ENCODE measurements around the gene SPSB1.

SPSB1 gene

DNA sequence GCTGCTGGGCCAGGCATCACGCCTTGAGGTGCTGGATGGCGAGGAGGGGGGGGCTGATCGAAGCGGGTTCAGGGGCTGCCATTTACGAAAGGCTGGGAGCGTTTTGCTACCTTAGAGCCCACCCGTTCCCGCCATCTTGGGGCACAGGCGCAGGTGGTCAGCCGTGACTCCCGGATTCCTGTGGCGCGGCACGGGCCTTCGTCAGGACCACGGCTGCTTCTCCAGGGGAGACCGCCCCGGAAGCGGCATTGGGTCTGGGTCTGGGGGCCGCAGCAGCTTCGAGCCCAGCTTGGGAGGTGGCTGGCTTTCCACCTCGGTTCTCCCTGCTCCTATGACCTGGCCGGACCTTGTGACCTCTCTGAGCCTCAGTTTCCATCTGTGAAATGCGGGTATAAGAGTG is 23.8 kb downstream of the SPSB1 start:
- Histone ChIP-seq H3K27ac (no peak overlapping the region; a peak in 2 of 22 replicates), H3K27me3 (no peaks in the 10 kb centered on the region), H3K36me3 (peaks cover 0 to 4% (median 0%) of the 10 kb centered on the region in 11 experiments; a peak in 1 of 22 replicates), H3K4me3 (no peak overlapping the region), H3K9me3 (replicated peaks in 1 of 11) (no peaks in the 10 kb centered on the region), H3K4me2 (peak overlapping the region in 1 of 11 experiments; percentile 8; a peak in 1 of 22 replicates), H4K20me1 (peaks cover 11 to 100% (median 98%) of the 10 kb centered on the region in 11 experiments; a peak in 20 of 22 replicates), H3K9ac (no peak overlapping the region), H3K4me1 (peaks cover 49 to 71% (median 66%) of the 10 kb centered on the region in 10 experiments)
- TF ChIP-seq Cebpa-rat (IDR thresholded peaks at IDR 0.05): no peak

DNA sequence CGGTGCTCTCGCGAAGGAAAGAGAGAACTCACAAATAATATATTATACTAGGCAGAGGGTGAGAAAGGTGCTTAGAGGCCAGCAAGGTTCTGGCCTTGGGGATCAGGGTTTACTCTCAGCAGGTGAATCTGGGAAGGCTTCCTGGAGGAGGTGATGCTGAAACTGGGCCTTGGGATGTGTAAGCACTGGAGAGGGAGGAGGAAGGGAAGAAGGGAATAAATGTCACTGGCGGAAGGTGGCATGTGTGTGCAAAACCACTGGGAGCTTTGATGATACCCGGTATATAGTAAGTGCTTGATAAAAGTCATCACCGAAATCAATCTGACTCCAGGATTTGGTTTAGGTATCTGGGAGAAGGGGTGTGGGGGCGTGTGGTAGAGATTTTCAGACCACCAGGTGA is 24.4 kb downstream of the SPSB1 start:
- H3K4me2 ChIP-seq: peak overlapping the region in 5 of 11 experiments; percentile 32 to 53 (median 43); a peak in 7 of 22 replicates
- H3K4me1 ChIP-seq: peaks cover 53 to 73% (median 66%) of the 10 kb centered on the region in 10 experiments
- no peak overlapping the region for H3K9ac ChIP-seq
- H3K36me3 ChIP-seq: peaks cover 0 to 10% (median 0%) of the 10 kb centered on the region in 11 experiments; a peak in 1 of 22 replicates
- no peak overlapping the region for H3K27ac ChIP-seq
- H3K9me3 ChIP-seq (replicated peaks in 1 of 11): no peaks in the 10 kb centered on the region
- H3K27me3 ChIP-seq: no peaks in the 10 kb centered on the region
- no peak for TF ChIP-seq Cebpa-rat (IDR thresholded peaks at IDR 0.05)
- no peak overlapping the region for H3K4me3 ChIP-seq
- peaks cover 11 to 100% (median 98%) of the 10 kb centered on the region in 11 experiments; a peak in 20 of 22 replicates for H4K20me1 ChIP-seq

DNA sequence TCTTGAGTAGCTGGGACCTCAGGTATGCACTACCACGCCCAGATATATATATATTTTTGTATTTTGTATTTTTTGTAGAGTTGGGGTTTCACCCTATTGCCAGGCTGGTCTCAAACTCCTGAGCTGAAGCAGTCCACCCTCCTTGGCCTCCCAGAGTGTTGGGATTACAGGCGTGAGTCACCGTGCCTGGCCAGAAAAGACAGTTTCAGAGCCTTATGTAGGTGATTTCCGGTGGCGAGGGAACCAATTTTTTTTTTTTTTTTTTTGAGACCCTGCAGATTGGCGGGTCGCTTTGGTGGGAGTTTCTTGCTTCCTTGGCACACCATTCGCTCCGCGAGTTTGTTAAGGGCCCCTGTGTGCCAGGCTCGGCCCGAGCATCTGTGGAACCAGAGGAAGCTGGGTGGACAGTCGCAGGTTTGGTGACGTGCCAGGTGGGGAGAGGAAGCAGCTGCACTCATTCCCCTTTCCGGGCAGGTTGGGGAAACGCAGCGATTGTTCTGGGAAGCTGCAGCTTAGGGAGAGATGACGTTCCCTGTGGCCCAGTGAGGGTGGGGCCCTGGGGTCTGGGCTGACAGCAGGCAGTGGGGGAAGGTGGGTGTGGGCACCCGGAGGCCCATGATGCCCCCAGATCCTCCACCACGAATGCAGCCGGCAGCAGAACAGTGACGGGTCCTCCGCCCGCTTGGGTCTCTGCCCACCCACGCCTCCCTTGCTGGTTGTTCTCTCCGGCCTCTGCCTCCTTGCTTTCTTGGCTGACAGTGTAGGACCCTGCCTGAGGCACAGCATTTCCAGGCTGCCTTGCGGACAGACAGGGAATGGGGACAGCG is 25.1 kb downstream of the SPSB1 start:
- Histone ChIP-seq H3K4me1 (peaks cover 53 to 73% (median 66%) of the 10 kb centered on the region in 10 experiments), H4K20me1 (peaks cover 11 to 100% (median 94%) of the 10 kb centered on the region in 11 experiments; a peak in 20 of 22 replicates), H3K9me3 (replicated peaks in 1 of 11) (no peaks in the 10 kb centered on the region), H3K4me2 (peak overlapping the region; percentile 32 to 54 (median 43)), H3K27ac (peak overlapping the region in 2 of 11 experiments; percentile 17 to 28; a peak in 1 of 22 replicates), H3K9ac (peak overlapping the region in 2 of 11 experiments; percentile 29 to 38; a peak in 2 of 22 replicates), H3K27me3 (no peaks in the 10 kb centered on the region), H3K4me3 (no peak overlapping the region), H3K36me3 (peaks cover 0 to 10% (median 0%) of the 10 kb centered on the region in 11 experiments; a peak in 1 of 22 replicates)
- no peak for TF ChIP-seq Cebpa-rat (IDR thresholded peaks at IDR 0.05)

DNA sequence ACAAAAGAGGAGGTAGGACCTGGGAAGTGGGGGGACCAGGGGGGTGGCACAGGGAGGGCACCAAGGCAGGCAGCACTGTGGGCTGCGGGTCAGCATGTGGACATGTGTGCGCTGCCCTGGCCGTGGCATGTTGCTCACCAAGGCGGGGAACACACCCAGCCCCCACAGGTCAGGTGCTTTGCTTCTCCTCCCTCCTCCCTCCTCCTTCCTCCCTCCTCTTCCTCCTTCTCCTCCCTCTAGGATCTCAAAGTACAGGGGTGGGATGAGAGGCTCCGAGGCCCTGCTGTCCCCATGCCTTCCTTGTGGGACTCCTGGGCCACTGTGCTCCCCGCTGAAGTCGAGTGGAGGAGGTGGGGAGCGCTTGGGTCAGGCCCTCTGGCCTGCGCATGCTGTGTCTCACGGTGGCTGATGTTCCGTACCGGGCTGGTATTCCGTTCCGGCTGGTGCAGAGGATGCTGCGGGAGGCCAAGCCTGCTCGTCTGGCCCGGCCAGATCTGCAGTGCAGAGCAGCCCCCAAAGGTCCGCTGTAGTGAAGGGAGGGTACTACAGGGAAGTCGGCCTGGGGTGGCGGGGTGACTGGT is 26.6 kb downstream of the SPSB1 start:
- Histone ChIP-seq H3K4me3 (no peak overlapping the region), H4K20me1 (peaks cover 11 to 100% (median 94%) of the 10 kb centered on the region in 11 experiments; a peak in 20 of 22 replicates), H3K4me2 (peak overlapping the region; percentile 19 to 57 (median 45); a peak in 16 of 22 replicates), H3K27me3 (no peaks in the 10 kb centered on the region), H3K27ac (no peak overlapping the region), H3K4me1 (peaks cover 53 to 79% (median 61%) of the 10 kb centered on the region in 10 experiments), H3K9ac (no peak overlapping the region), H3K9me3 (replicated peaks in 1 of 11) (no peaks in the 10 kb centered on the region), H3K36me3 (peaks cover 0 to 14% (median 0%) of the 10 kb centered on the region in 11 experiments; a peak in 3 of 22 replicates)
- no peak for TF ChIP-seq Cebpa-rat (IDR thresholded peaks at IDR 0.05)

DNA sequence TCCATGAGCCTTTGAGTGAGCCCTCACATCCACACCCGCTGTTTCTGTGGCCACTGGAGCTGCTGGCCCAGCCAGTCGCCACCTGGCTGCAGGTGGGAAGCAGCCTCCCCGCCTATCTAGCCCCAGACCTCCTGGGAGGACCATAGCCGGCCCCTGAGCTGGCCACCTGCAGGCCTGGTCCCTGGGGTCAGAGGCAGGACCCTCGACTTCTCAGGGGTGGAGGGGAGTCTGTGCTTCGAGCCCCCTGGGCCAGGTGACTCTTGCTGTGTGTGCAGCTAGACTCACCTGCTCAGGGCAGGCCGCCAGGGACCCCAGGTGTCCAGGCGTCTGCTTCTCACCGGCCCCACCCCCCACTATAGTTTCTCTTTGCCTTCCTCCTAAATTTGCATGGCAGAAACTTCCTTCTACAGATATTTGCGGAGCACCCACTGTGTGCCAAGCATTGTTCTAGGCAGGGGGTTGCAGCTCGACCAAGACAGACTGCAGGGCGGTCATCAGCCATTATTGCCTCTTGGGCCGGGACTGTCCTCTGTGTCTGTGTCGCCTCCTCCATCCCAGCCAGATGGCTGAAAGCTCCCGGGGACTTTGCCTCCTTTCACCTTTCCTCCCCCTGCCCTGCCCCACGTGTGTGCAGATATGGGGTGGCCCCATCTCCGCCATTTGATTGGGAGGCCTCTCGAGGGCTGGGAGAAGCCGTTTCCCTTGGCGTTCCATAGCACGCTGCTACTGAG is 27.3 kb downstream of the SPSB1 start:
- Histone ChIP-seq H3K9ac (no peak overlapping the region), H3K4me2 (peak overlapping the region; percentile 19 to 57 (median 45); a peak in 17 of 22 replicates), H3K36me3 (peaks cover 0 to 14% (median 0%) of the 10 kb centered on the region in 11 experiments; a peak in 3 of 22 replicates), H4K20me1 (peaks cover 11 to 100% (median 94%) of the 10 kb centered on the region in 11 experiments; a peak in 20 of 22 replicates), H3K27me3 (no peaks in the 10 kb centered on the region), H3K9me3 (replicated peaks in 1 of 11) (no peaks in the 10 kb centered on the region), H3K4me3 (no peak overlapping the region), H3K4me1 (peaks cover 47 to 73% (median 59%) of the 10 kb centered on the region in 10 experiments), H3K27ac (no peak overlapping the region)
- TF ChIP-seq Cebpa-rat (IDR thresholded peaks at IDR 0.05): no peak

DNA sequence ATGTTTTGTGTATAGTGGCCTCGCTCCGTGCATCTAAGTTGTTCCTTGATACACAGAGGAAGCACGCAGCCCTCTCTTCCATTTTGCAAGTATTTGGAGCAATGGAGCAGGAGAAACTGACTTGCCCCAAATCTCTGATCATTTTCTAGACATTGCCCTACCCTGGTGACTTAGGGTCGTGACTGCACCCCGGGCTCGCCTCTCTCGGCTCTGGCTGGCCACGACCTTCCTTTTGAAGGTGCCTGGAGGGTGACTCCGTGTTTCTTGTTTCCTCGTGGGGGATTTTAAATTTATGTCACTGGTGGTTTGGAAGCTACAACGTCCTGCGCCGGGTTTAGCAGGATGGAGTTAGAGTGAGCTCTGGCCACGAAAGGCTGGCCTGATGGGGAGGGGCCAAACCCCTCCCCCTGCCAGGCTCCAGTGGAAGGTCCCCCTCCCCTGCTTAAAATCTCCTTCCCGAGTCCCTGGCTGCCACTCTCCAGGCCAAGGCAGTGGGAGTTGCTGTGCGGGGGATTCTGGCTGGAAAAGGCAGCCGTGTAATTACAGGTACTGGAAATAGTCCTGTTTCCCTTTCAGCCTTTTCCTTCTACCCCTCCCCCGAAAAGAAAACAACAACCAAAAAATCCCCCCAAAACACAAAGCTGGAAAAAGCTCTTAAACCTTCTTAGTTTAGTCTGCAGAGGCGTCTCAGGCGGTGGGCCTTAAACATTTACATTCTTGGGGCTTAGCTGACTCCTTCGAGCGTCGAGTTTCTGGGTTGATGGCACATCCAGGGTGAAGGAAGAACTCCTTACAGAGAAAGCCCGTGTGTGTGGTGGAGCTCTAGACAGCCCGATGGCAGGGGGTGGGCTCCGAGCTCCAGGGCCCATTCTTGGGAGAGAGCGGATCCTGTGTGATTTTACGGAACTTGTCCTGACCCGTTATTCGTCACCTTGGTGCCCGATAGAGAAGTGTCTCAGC is 28.1 kb downstream of the SPSB1 start:
- H3K27ac ChIP-seq: no peak overlapping the region; a peak in 1 of 22 replicates
- peaks cover 17 to 100% (median 94%) of the 10 kb centered on the region in 11 experiments; a peak in 20 of 22 replicates for H4K20me1 ChIP-seq
- peaks cover 0 to 10% (median 0%) of the 10 kb centered on the region in 11 experiments; a peak in 4 of 22 replicates for H3K36me3 ChIP-seq
- H3K4me2 ChIP-seq: peak overlapping the region in 8 of 11 experiments; percentile 21 to 57 (median 46); a peak in 14 of 22 replicates
- peaks cover 40 to 65% (median 50%) of the 10 kb centered on the region in 10 experiments for H3K4me1 ChIP-seq
- H3K9ac ChIP-seq: no peak overlapping the region
- no peaks in the 10 kb centered on the region for H3K9me3 ChIP-seq (replicated peaks in 1 of 11)
- H3K4me3 ChIP-seq: no peak overlapping the region
- no peak for TF ChIP-seq Cebpa-rat (IDR thresholded peaks at IDR 0.05)
- no peaks in the 10 kb centered on the region for H3K27me3 ChIP-seq

DNA sequence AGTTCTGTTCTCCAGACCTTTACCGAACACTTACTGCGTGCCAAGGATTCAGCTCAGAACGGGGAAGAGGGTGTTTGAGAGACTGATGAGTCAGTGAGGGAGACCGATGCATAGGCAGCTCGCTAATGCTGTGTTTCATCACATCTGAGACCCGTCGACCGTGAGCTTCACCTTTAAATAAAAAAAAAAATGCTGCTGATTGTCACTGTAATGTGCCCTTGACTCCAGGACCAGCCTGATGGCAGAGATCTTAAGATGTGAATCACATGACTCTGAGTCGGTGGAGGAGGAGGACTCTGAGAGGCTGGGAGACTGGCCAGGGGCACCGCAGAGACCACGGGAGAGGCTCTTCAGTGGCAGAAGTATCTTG is 28.8 kb downstream of the SPSB1 start:
- Histone ChIP-seq H3K9me3 (replicated peaks in 1 of 11) (no peaks in the 10 kb centered on the region), H4K20me1 (peaks cover 23 to 100% (median 94%) of the 10 kb centered on the region in 11 experiments; a peak in 20 of 22 replicates), H3K4me2 (peak overlapping the region in 3 of 11 experiments; percentile 33 to 57 (median 43); a peak in 6 of 22 replicates), H3K27me3 (no peaks in the 10 kb centered on the region), H3K4me1 (peaks cover 40 to 64% (median 48%) of the 10 kb centered on the region in 10 experiments), H3K4me3 (no peak overlapping the region), H3K9ac (no peak overlapping the region), H3K27ac (no peak overlapping the region; a peak in 1 of 22 replicates), H3K36me3 (peaks cover 0 to 10% (median 0%) of the 10 kb centered on the region in 11 experiments; a peak in 3 of 22 replicates)
- TF ChIP-seq Cebpa-rat (IDR thresholded peaks at IDR 0.05): no peak
